Activated effector memory CD4-positive, alpha-beta T cell treated with Interleukin-2 at 50 U/mL for 16 hours (primary cell): ENCODE data around the gene MGMT.

Source experiments
- DNase-seq: peaks from one replicate; pipeline ENCODE4 v3.0.0-alpha.2; 2020

The MGMT gene

DNA sequence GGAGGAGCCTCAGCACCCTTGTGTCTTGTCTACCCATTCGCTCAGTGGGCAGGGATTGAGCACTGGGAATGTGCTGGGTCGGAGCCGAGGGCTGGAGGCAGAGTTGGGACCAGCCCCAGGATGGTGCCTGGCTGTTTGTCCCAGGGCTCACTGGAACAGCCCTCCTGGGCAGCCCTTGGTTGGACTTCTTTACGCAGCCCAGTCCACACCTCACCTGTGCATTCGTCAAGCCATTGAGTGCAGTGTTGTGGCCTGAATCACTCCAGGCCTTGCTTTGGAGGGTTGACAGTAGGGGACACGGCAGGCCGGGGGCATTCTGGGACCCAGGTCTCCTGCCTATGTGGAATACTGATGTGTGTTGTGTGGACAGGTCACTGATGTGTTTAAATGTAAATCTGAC, 229.6 kb downstream of the MGMT start:
- no peak for DNase-seq

GRCh38 chr10:129697463-129698247, 230.6 kb downstream of the MGMT start:
- no peak for DNase-seq

- DNase-seq: no peak
Measured at GRCh38 chr10:129699722-129700340, 232.8 kb downstream of the MGMT start.

DNA sequence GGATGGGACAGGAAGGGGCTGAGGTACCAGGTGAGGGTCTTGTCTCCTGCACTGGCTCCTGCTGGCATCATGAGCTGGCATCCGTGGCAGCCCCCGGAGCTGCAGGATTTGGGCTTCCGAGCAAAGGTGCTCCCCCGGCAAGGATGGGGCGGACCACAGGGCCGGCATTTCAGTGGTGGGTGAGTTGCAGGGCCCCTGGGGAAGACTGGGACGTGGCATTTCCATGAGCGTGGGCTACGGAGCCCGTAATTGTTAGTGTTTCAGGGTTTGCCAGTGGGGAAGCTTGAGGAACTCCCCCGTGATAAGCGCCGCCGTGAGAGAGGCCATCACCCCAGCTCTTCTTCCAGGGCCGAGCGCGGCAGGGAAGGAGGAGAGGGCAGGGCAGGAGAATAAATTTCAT, 235.6 kb downstream of the MGMT start:
- DNase-seq: no peak

DNA sequence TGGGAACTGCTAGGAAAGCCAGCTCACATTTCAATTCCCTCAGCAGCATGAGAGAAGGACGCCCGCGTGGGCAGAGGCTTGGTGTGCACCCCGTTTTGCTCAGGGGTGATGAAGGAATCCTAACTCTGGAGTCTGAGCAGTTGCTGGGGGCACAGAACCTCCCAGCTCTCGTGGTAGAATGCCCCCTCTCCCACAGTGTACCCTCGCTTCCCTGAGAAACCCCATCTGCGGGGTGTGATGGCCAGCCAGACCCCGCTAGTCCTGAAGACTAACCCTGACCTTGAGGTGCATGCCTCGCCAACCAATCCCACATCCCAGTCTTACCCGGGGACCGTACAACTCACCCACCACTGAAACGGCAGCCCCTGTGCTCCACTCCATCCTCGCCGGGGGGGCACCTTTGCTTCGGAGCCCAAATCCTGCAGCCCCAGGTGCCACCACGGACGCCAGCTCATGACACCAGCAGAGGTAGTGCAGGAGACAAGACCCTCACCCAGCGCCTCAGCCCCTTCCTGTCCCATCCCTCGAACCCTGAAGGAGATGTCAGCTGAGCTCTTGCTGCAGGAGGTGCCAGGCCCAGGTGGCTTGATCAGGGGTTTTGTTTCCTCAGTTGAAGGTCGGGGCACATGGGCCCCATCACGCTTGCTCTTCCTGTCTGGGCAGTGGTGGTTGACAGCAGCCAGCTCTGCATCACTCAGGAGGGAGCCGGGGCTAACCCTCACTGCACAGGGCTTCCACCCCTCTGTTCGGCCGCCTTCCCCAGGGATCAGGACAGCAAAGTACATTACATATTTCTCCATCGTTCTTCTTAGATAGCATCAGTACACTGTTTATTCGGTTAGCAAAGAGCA, 236.5 kb downstream of the MGMT start:
- DNase-seq: no peak

GRCh38 chr10:129704225-129704624, 237.2 kb downstream of the MGMT start:
- no peak for DNase-seq

- no peak for DNase-seq
Measured at GRCh38 chr10:129704786-129705525, 237.9 kb downstream of the MGMT start.

DNA sequence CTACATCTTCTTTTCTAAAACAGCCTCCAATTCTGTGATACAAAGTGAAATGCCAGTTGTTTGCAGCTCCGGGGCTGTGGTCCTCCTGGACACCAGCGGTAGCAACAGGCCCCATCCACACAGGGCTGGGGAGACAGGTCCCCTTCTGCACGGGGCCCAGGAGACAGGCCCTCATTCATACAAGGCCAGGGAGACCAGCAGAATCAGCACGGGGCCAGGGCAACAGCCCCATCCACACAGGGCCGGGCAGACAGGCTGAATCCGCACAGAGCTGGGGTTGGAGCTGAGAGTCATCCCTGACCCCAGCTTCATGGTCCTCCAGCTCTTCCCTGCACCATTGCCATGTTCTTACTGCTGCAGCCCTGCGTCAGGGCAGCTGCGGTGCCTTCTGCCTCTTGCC, 238.6 kb downstream of the MGMT start:
- no peak for DNase-seq

- no peak for DNase-seq
Measured at GRCh38 chr10:129706081-129706480, 239.0 kb downstream of the MGMT start.

DNA sequence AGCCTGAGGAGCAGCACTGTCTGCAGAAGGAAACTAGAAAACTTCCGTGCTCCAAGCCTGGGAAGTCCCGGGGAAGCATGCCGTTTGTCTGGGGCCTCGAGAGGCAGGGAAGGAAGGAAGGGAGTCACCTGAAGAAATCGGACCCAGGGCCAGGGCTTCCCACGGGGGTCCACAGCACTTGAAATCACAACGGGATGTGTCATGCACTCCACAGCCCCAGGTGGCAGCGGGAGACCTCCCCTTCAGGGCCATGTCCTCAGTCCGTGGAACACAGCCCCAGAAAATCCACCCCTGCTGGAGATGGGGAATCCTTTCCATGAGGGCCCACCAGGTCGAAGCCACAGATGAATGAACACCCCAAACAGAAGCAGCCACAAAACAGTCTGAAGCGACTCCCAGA, 239.5 kb downstream of the MGMT start:
- no peak for DNase-seq

DNA sequence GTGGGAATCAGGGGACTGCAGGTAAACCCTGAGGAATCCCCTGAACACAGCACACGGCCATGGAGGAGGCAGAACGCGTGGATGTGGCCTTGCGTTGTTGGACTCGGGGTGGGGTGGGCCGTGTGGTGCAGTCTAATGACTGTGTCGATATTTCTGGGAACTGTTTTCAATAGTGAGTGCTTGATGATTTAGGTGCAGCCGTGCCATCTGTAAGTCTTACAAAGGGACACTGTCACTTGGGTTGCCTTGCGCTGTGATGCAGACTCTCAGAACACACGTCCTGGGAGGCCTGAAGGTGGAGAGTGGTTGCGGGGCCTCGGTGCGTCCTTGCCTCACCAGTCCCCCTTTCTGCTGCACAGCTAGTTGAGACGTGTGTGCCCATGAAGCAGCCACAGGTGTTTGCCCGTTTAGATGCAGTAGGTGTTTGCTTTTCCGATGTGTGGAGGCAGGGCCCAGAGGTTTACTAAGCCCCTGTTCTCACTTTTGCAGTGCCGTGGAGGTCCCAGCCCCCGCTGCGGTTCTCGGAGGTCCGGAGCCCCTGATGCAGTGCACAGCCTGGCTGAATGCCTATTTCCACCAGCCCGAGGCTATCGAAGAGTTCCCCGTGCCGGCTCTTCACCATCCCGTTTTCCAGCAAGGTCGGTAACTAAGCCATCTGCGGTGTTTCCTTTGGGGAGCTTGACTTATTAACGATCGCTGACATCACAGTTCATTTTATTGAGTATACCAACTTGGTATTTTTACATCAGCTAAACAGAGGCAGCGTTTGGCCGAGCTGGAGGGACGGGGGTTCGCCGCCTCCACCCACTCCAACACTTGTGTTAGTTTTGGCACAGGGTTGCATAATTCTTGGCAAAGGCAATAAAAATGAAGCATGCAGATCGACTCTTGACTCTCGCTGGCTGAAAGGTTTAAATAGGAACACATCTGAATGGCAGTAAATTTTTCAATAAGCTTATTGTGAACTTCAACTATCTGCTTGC, 240.7 kb downstream of the MGMT start:
- DNase-seq: no peak

- no peak for DNase-seq
Measured at GRCh38 chr10:129709101-129709500, 242.1 kb downstream of the MGMT start.

GRCh38 chr10:129709627-129710509, 242.8 kb downstream of the MGMT start:
- DNase-seq: no peak

- DNase-seq: no peak
Measured at GRCh38 chr10:129710510-129710847, 243.4 kb downstream of the MGMT start.

GRCh38 chr10:129711291-129711690, 244.2 kb downstream of the MGMT start:
- DNase-seq: no peak

DNA sequence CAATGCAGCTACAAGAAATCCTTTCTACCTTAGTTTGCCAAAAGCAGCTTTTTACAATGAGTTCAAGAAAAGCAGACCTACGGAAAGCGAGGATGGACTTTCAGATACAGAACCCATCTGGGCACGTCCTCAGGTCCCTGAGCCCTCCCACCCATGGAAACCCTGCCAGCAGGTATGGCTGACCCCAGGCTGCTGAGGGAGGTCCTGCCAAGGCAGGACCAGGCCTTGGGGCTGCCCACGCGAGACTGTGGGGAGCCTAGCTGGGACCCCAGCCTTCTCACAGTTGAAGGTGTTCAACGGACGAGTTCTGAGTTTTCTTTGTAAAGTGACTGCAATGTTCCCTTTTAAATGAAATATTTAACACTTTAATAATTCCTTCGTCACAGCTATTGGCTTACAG, 245.0 kb downstream of the MGMT start:
- DNase-seq: no peak

GRCh38 chr10:129713659-129714265, 246.7 kb downstream of the MGMT start:
- no peak for DNase-seq

- no peak for DNase-seq
Measured at GRCh38 chr10:129715805-129716204, 248.8 kb downstream of the MGMT start.

- DNase-seq: no peak
Measured at GRCh38 chr10:129716211-129716681, 249.2 kb downstream of the MGMT start.

DNA sequence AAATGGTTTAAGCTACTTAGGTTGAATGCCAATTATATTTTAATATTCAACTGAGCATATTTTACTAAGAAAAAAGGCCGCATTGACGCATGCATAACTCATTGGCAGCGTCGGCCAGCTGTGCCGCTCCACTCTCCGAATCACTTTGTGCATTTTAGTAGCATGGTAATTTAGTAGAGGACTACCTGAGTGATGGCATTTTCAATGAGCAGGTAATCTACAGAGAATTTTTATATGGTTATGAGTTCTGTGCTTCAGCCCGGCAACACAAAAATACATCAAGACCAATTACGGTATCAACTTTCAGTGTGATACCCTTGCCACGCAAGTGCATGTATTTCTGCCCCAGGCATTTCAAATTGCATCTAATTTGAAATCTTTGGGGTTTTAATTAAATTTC, 249.8 kb downstream of the MGMT start:
- DNase-seq: no peak
